ENCODE measurements around the gene MAP4K3. TPM values are rescaled to one million over a fixed set of nuclear protein-coding genes. Genes with fewer than 3 reads are reported as not detected.

MAP4K3 gene
- total and polyA plus RNA-seq, 9 of the 15 experiments (the other 6 are each of a cell fraction or from before 2014, with no cell fraction given): 3.1 to 30.0 (median 16.9) TPM

- TF ChIP-seq TAF15 (IDR thresholded peaks at IDR 0.05; ENCODE audit: low read depth, low read length): no peak
- no peak for TF ChIP-seq ATF7 (IDR thresholded peaks at IDR 0.05)
- TF ChIP-seq TCFL5 (CRISPR knock-in tag; conservative IDR thresholded peaks at IDR 0.05): no peak
- no peak for TF ChIP-seq TCF7 (IDR thresholded peaks at IDR 0.05; ENCODE audit: borderline replicate concordance)
Measured at GRCh38 chr2:39243469-39244123, 193.5 kb downstream of the MAP4K3 start, which contains the start of gene CDKL4 (continued).

DNA sequence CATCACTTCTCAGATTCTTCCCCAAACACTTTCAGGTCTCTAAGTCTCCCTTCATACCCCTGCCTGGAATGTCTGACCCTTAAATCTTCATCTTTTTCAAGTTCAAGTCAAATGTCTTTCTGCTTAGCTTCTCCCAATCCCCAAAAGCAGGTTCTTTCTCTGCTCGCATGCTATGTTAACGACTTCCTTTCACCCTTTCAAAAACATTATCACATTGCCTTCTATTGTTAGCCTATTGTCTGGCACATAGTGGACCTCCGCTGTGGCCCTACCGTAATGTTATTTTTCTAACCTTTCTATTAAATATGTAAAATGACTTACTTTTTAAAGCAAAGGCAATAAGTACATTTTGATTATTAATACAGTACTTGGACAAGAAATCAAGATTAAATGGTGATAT is 195.5 kb downstream of the MAP4K3 start:
- ATAC-seq (no peak), DNase-seq (ENCODE audit: extremely low read depth in 1 of 4, low spot score in 3 of 4) (no peak), FAIRE-seq (no peak)
- no peak overlapping the region for H3K4me2 ChIP-seq (ENCODE audit: insufficient read depth, low read length)
- no peaks in the 10 kb centered on the region for H3K9me1 ChIP-seq (ENCODE audit: control insufficient read depth, insufficient read depth, low read length)
- ChIA-PET POLR2A (no interaction called here), CTCF (ENCODE audit: low intra/inter-chr PET ratio) (no interaction called here)
- no peaks in the 10 kb centered on the region; the same call in 1 of the 2 replicates for H3K9me3 ChIP-seq (replicated peaks; ENCODE audit: control insufficient read depth, insufficient read depth, low read depth, low read length)
- in situ Hi-C loops (cut with MboI): loop anchor here (25.0 kb wide), 1 partner anchor 304 kb away; no protein-coding TSS in a partner anchor
- H4K20me1 ChIP-seq (replicated peaks; ENCODE audit: control insufficient read depth, insufficient read depth, low read length): no peaks in the 10 kb centered on the region
- no peaks in the 10 kb centered on the region for H3K27me3 ChIP-seq (ENCODE audit: control insufficient read depth in 2 of 2, insufficient read depth in 2 of 2, low read length in 2 of 2)
- H3K9ac ChIP-seq (ENCODE audit: insufficient read depth in 1 of 2, low read depth in 2 of 2, low read length in 2 of 2): no peak overlapping the region
- no peak overlapping the region for H3K27ac ChIP-seq (ENCODE audit: extremely low read depth, low read depth, low read length)
- H2AFZ ChIP-seq (ENCODE audit: low read depth, low read length): no peak overlapping the region
- 43% methylated on average over 4 of the region's 4 CpGs for WGBS (ENCODE audit: insufficient coverage, low coverage, missing lambda C conversion rate)
- no peak overlapping the region for H3K4me3 ChIP-seq
- no peaks in the 10 kb centered on the region for H3K4me1 ChIP-seq (replicated peaks in 1 of 2; ENCODE audit: control insufficient read depth in 2 of 2, insufficient read depth in 2 of 2, low read length in 2 of 2)
- intact Hi-C loops (cut with micrococcal nuclease): no loop called here
- no TSS peak for BruUV-seq (replicated peaks)
- H3K36me3 ChIP-seq (ENCODE audit: control insufficient read depth, insufficient read depth, low read length): no peaks in the 10 kb centered on the region
- H3K79me2 ChIP-seq (ENCODE audit: control insufficient read depth, insufficient read depth, low read length): no peaks in the 10 kb centered on the region
- TF ChIP-seq ESRRA (IDR thresholded peaks at IDR 0.05; ENCODE audit: borderline replicate concordance, low read depth) (no peak), STAT5A (IDR thresholded peaks at IDR 0.05; ENCODE audit: borderline replicate concordance, low read length) (no peak), CHCHD3 (CRISPR knock-in tag; IDR thresholded peaks at IDR 0.05) (no peak), ETS1 (conservative IDR thresholded peaks at IDR 0.05; ENCODE audit: control insufficient read depth, low read depth, low read length) (no peak), TCF15 (CRISPR knock-in tag; IDR thresholded peaks at IDR 0.05) (no peak), ZNF124 (CRISPR knock-in tag; IDR thresholded peaks at IDR 0.05) (no peak), MAFK (IDR thresholded peaks at IDR 0.05; ENCODE audit: low read length) (no peak), ZKSCAN3 (CRISPR knock-in tag; IDR thresholded peaks at IDR 0.05) (no peak), U2AF1 (optimal IDR thresholded peaks at IDR 0.05; ENCODE audit: low read depth, low read length) (no peak)
- TF ChIP-seq, protein P1, sequence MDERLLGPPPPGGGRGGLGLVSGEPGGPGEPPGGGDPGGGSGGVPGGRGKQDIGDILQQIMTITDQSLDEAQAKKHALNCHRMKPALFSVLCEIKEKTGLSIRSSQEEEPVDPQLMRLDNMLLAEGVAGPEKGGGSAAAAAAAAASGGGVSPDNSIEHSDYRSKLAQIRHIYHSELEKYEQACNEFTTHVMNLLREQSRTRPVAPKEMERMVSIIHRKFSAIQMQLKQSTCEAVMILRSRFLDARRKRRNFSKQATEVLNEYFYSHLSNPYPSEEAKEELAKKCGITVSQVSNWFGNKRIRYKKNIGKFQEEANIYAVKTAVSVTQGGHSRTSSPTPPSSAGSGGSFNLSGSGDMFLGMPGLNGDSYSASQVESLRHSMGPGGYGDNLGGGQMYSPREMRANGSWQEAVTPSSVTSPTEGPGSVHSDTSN (CRISPR knock-in tag; IDR thresholded peaks at IDR 0.05; ENCODE audit: low read depth): no peak
- TF ChIP-seq, protein P1 (tag; conservative IDR thresholded peaks at IDR 0.05; ENCODE audit: low read depth): no peak
- TF ChIP-seq, protein P2, sequence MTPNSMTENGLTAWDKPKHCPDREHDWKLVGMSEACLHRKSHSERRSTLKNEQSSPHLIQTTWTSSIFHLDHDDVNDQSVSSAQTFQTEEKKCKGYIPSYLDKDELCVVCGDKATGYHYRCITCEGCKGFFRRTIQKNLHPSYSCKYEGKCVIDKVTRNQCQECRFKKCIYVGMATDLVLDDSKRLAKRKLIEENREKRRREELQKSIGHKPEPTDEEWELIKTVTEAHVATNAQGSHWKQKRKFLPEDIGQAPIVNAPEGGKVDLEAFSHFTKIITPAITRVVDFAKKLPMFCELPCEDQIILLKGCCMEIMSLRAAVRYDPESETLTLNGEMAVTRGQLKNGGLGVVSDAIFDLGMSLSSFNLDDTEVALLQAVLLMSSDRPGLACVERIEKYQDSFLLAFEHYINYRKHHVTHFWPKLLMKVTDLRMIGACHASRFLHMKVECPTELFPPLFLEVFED (CRISPR knock-in tag; conservative IDR thresholded peaks at IDR 0.05): no peak
